Kidney epithelial cell (primary cell): ENCODE data around the gene S100A9. TPM values are rescaled to one million over a fixed set of nuclear protein-coding genes. Genes with fewer than 3 reads are reported as not detected.
A peak's percentile ranks its signal among the peaks of the same experiment; 100 is the strongest.
"Not testable (repeated sequence)": the region's sequence is repeated elsewhere in the genome, so short reads cannot be mapped to it uniquely, and the experiment has no call there.

Source experiments
- DNase-seq: peaks from one replicate; pipeline ENCODE4 v3.0.0-alpha.2; 2010; ENCODE audit warnings: low read depth
- H3K27me3 ChIP-seq: 2 replicates; pipeline ENCODE4 v1.6.0; 2011; ENCODE audit warnings: low read length; ENCODE audit not compliant: control insufficient read depth, insufficient read depth
- H3K36me3 ChIP-seq: 2 replicates; pipeline ENCODE4 v1.5.1; 2011; ENCODE audit warnings: low read length; ENCODE audit not compliant: control insufficient read depth, insufficient read depth
- H3K4me3 ChIP-seq: 2 replicates; pipeline ENCODE4 v1.5.1; 2011; ENCODE audit warnings: low read depth, mild to moderate bottlenecking, control low read depth, low read length
- total RNA-seq: library from RNA; depleted of rRNA; stranded (reverse); fragments of >200 nt; gene quantifications from 2 replicates; pipeline ENCODE4 v1.2.3, GENCODE V29; 2015
- TF ChIP-seq, protein P1 (sequence below): IDR thresholded peaks from 2 replicates; pipeline ENCODE4 v1.5.1; 2011; ENCODE audit warnings: mild to moderate bottlenecking, moderate library complexity, low read length, control low read depth, inconsistent platforms; ENCODE audit not compliant: insufficient read depth, poor library complexity, severe bottlenecking

Gene S100A9
- total RNA-seq, 1 donor from 2014 or later, result 35.3 TPM

DNA sequence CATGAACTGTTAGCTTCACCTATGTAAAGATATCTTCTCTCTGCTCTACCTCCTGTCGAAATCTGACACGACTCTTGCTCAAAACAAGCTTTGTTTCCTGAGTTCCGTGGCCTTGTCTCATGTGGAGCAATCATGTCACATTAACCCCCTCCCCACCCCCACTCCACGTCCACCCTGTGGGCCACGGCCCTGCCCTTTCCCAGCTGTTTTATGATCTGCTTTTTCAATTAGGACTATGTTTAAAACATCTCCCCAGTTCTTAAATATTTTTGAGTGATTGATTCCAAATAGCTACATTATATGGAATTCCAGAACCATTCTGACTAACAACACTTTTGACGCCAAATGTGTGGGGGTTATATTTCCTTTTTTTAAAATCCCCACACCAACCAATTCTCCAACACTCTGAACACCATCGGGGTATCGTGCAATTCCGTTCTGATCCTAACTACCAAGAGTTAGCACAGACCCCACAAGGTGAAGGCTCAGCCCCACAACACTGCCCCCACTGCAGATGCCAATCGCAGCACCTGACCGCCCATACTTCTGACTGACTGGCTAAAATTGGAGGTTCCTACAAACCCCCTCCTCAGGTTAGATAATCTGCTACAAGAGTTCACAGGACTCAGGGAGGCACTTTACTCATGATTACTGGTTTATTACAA, 45.9 kb downstream of the S100A9 start:
- Histone ChIP-seq H3K36me3 (no peaks in the 10 kb centered on the region), H3K4me3 (no peak overlapping the region), H3K27me3 (no peaks in the 10 kb centered on the region)
- no peak for DNase-seq
- TF ChIP-seq, protein P1, sequence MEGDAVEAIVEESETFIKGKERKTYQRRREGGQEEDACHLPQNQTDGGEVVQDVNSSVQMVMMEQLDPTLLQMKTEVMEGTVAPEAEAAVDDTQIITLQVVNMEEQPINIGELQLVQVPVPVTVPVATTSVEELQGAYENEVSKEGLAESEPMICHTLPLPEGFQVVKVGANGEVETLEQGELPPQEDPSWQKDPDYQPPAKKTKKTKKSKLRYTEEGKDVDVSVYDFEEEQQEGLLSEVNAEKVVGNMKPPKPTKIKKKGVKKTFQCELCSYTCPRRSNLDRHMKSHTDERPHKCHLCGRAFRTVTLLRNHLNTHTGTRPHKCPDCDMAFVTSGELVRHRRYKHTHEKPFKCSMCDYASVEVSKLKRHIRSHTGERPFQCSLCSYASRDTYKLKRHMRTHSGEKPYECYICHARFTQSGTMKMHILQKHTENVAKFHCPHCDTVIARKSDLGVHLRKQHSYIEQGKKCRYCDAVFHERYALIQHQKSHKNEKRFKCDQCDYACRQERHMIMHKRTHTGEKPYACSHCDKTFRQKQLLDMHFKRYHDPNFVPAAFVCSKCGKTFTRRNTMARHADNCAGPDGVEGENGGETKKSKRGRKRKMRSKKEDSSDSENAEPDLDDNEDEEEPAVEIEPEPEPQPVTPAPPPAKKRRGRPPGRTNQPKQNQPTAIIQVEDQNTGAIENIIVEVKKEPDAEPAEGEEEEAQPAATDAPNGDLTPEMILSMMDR, result no peak

DNA sequence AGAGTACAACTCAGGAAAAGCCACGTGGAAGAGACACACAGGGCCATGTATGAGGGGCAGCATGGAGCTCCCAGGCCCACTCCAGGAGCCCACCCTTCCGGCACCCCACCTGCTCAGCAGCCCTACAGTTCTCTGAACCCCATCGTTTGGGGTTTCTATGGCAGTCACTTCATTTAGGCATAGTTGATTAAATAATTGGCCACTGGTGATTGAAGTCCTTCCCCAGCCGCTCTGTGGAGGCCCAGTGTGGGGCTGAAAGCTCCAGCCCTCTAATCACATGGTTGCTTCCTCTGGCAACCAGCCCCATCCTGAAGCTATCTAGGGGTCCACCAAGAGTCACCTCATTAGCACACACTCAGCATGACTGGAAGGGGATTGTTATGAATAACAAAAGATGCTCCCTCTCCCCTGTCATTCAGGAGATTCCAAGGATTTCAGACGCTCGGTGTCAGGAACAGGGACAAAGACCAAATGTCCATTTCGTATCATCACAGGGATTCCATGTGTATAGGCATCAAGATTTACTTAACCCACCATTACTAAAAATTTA, 46.5 kb downstream of the S100A9 start:
- H3K36me3 ChIP-seq, result no peaks in the 10 kb centered on the region
- no peak for DNase-seq
- TF ChIP-seq, protein P1, result no peak
- H3K4me3 ChIP-seq, result no peak overlapping the region
- H3K27me3 ChIP-seq, result no peaks in the 10 kb centered on the region

DNA sequence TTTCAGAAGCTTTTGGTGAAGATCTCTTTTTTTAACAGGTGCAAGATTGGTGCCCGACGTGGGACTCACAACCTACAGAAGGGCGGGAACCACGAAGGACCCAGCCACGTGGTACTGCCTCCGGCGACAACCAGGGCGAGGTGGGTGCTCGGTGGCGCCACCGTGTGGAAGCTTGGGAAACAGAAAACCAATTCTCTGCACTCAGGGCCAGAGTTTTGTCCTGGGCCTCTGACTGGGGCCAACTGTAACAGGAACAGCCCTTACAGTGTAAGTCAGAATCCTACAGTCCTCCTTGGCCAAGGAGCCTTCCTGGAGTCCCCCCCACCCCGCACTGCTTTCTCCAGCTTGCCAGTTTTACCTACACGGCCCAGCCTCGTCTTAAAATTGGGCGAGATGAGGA, 47.1 kb downstream of the S100A9 start:
- no peak for DNase-seq
- Histone ChIP-seq H3K36me3 (no peaks in the 10 kb centered on the region), H3K4me3 (no peak overlapping the region), H3K27me3 (no peaks in the 10 kb centered on the region)
- TF ChIP-seq, protein P1, result peak; percentile 41

DNA sequence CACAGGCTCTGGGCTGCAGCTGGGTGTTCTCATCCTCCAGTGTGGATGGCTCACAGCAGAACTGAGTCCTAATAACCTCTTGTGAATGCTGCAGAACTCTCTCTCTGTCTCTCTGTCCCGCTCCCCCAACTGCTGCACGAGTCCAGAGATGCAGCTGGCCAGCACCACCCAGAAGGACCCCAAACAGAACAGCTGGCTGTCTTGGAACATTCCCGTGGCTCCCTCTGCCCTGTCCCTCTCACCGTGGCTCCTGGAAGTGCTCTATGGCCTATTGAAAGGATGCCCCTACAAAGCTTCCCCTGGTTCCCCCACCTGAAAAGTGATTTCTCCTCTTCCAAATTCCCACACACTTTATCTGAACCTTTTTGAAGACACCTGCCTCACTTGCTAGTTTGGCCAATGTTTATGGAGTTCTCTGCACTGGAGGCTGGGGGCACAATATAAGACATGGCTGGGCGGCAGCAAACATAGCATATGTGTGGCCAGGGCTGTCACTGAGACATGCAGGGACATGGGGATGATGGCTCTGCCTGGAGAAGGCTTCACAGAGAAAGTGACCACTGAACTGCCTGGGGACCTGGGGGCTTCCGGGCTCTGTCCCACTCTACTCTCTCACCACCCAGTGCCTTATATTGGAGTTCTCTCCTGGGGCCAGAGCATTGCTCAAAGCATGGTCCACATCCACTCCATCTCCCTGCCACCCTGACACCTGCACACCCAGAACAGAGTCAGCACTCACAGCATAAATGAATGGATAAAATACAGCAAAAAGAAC, 48.4 kb downstream of the S100A9 start:
- not testable (repeated sequence) for DNase-seq, H3K36me3 ChIP-seq, H3K27me3 ChIP-seq, H3K4me3 ChIP-seq

DNA sequence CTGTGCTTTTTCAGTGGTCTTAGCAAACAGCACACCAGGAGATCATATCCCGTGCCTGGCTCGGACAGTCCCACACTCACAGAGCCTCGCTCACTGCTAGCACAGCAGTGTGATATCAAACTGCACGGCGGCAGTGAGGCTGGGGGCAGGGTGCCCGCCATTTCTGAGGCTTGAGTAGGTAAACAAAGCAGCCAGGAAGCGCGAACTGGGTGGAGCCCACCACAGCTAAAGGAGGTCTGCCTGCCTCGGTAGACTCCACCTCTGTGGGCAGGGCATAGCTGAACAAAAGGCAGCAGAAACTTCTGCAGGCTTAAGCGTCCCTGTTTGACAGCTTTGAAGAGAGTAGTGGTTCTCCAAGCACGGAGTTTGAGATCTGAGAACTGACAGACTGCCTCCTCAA, 49.6 kb downstream of the S100A9 start:
- H3K36me3 ChIP-seq, DNase-seq, H3K4me3 ChIP-seq, H3K27me3 ChIP-seq: not testable (repeated sequence)

Other genes with a start within 250 kb of the S100A9 start
- gene SPRR2F, start 244.3 kb upstream of the S100A9 start, total RNA-seq, result not detected in 2 replicates
- not detected in 2 replicates for gene SPRR2G, start 207.0 kb upstream of the S100A9 start, total RNA-seq
- gene LELP1, start 154.4 kb upstream of the S100A9 start, total RNA-seq, result not detected in 2 replicates
- gene PRR9, start 140.3 kb upstream of the S100A9 start, total RNA-seq, result not detected in 2 replicates
- gene LORICRIN, start 98.2 kb upstream of the S100A9 start, total RNA-seq, result not detected in 2 replicates
- not detected in 2 replicates for gene PGLYRP3, start 44.9 kb upstream of the S100A9 start, total RNA-seq
- 0.07 and 0.71 TPM in 2 replicates for gene PGLYRP4, start 9.0 kb upstream of the S100A9 start, total RNA-seq
- gene S100A12, start 17.8 kb downstream of the S100A9 start, total RNA-seq, result not detected in 2 replicates
- not detected in 2 replicates for gene S100A8, start 33.2 kb downstream of the S100A9 start, total RNA-seq
- not detected in 2 replicates for gene S100A7A, start 58.7 kb downstream of the S100A9 start, total RNA-seq
- gene S100A7, start 102.8 kb downstream of the S100A9 start, total RNA-seq, result not detected in 2 replicates
- gene S100A6, start 178.1 kb downstream of the S100A9 start, total RNA-seq, result 754 and 920 TPM in 2 replicates
- gene S100A5, start 183.1 kb downstream of the S100A9 start, total RNA-seq, result 0.75 TPM in 1 of 2 replicates, not detected in the other
- gene S100A4, start 188.0 kb downstream of the S100A9 start, total RNA-seq, result 2.7 and 7.1 TPM in 2 replicates
- 5.8 and 12.0 TPM in 2 replicates for gene S100A3, start 191.4 kb downstream of the S100A9 start, total RNA-seq
- gene S100A2, start 208.0 kb downstream of the S100A9 start, total RNA-seq, result 16.1 and 27.5 TPM in 2 replicates